Activated naive CD4-positive, alpha-beta T cell treated with anti-CD3 and anti-CD28 coated beads, Interleukin-2, amount 50 U/mL, for 24 hours (primary cell): Measurements from ENCODE around the gene HS6ST2.
"Not testable (repeated sequence)": the region's sequence is repeated elsewhere in the genome, so short reads cannot be mapped to it uniquely, and the experiment has no call there.

Experiments
- H3K27ac Mint-ChIP-seq: one replicate; pipeline ENCODE4 v1.8.0; 2021; ENCODE audit warnings: mild to moderate bottlenecking, mixed read lengths
- H3K27me3 Mint-ChIP-seq: one replicate; pipeline ENCODE4 v1.8.0; 2021; ENCODE audit warnings: mixed read lengths
- H3K36me3 Mint-ChIP-seq: one replicate; pipeline ENCODE4 v1.8.0; 2021; ENCODE audit warnings: mixed read lengths
- H3K4me1 Mint-ChIP-seq: one replicate; pipeline ENCODE4 v1.8.0; 2021; ENCODE audit warnings: mixed read lengths
- H3K4me3 Mint-ChIP-seq: one replicate; pipeline ENCODE4 v1.8.0; 2021; ENCODE audit warnings: mild to moderate bottlenecking, mixed read lengths
- H3K9me3 Mint-ChIP-seq: one replicate; pipeline ENCODE4 v1.8.0; 2021; ENCODE audit warnings: mixed read lengths

HS6ST2 gene

GRCh38 chrX:132956421-132957210, 1.8 kb downstream of the HS6ST2 start:
- Mint-ChIP-seq H3K27ac (no peak overlapping the region), H3K27me3 (peaks cover 18% of the 10 kb centered on the region), H3K4me3 (peak overlapping the region; percentile 74), H3K4me1 (peaks cover 7% of the 10 kb centered on the region), H3K9me3 (no peaks in the 10 kb centered on the region), H3K36me3 (no peaks in the 10 kb centered on the region)

GRCh38 chrX:132955690-132956089, 2.7 kb downstream of the HS6ST2 start:
- H3K4me3 Mint-ChIP-seq: peak overlapping the region; percentile 74
- H3K27me3 Mint-ChIP-seq: peaks cover 20% of the 10 kb centered on the region
- H3K27ac Mint-ChIP-seq: no peak overlapping the region
- no peaks in the 10 kb centered on the region for H3K9me3 Mint-ChIP-seq
- peaks cover 7% of the 10 kb centered on the region for H3K4me1 Mint-ChIP-seq
- no peaks in the 10 kb centered on the region for H3K36me3 Mint-ChIP-seq

- H3K36me3 Mint-ChIP-seq: no peaks in the 10 kb centered on the region
- H3K4me3 Mint-ChIP-seq: no peak overlapping the region
- H3K4me1 Mint-ChIP-seq: peaks cover 7% of the 10 kb centered on the region
- H3K27ac Mint-ChIP-seq: no peak overlapping the region
- H3K9me3 Mint-ChIP-seq: no peaks in the 10 kb centered on the region
- peaks cover 20% of the 10 kb centered on the region for H3K27me3 Mint-ChIP-seq
Measured at GRCh38 chrX:132954323-132954722, 4.1 kb downstream of the HS6ST2 start.

GRCh38 chrX:132953354-132953753, 5.1 kb downstream of the HS6ST2 start:
- peaks cover 4% of the 10 kb centered on the region for H3K4me1 Mint-ChIP-seq
- H3K27me3 Mint-ChIP-seq: peaks cover 14% of the 10 kb centered on the region
- no peaks in the 10 kb centered on the region for H3K36me3 Mint-ChIP-seq
- no peaks in the 10 kb centered on the region for H3K9me3 Mint-ChIP-seq
- H3K4me3 Mint-ChIP-seq: no peak overlapping the region
- H3K27ac Mint-ChIP-seq: no peak overlapping the region

DNA sequence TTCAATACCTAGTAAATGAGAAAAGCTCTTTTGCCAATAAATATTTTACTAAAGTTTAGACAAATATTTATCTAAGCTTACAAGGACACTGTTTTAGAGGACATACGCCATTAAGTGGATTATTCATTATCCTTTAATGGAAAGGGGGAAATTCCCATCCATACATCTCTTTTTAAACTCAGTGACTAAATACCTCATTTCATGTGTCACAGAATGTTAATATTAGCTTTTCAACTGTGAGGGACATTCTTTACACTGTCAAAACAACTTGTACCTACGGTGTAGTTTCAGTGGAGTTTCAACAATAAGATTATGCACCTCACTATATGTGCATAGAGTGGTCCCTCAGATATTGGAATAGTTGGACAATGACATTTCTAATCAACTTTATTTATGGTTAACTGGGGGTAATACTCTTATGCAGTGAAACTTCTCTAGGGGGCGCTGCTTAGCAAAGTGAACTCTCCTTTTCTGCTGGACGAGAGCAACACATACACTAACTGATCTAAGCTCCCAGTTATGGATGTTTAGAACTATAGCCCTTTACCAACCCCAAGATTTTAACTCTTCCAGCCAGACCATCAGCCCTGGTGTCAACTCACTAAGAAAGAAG, 9.7 kb downstream of the HS6ST2 start:
- Mint-ChIP-seq H3K27ac (no peak overlapping the region), H3K4me3 (no peak overlapping the region), H3K36me3 (no peaks in the 10 kb centered on the region), H3K4me1 (no peaks in the 10 kb centered on the region), H3K9me3 (no peaks in the 10 kb centered on the region), H3K27me3 (peaks cover 8% of the 10 kb centered on the region)

DNA sequence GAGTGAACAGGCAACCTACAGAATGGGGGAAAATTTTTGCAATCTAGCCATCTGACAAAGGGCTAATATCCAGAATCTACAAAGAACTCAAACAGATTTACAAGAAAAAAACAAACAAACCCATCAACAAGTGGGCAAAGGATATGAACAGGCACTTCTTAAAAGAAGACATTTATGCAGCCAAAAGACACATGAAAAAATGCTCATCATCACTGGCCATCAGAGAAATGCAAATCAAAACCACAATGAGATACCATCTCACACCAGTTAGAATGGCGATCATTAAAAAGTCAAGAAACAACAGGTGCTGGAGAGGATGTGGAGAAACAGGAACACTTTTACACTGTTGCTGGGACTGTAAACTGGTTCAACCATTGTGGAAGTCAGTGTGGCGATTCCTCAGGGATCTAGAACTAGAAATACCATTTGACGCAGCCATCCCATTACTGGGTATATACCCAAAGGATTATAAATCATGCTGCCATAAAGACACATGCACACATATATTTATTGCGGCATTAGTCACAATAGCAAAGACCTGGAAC, 13.3 kb downstream of the HS6ST2 start:
- not testable (repeated sequence) for H3K27ac Mint-ChIP-seq, H3K9me3 Mint-ChIP-seq, H3K4me3 Mint-ChIP-seq, H3K27me3 Mint-ChIP-seq, H3K4me1 Mint-ChIP-seq, H3K36me3 Mint-ChIP-seq

- H3K27me3 Mint-ChIP-seq: peaks cover 2% of the 10 kb centered on the region
- H3K9me3 Mint-ChIP-seq: no peaks in the 10 kb centered on the region
- H3K4me1 Mint-ChIP-seq: no peaks in the 10 kb centered on the region
- H3K4me3 Mint-ChIP-seq: no peak overlapping the region
- no peak overlapping the region for H3K27ac Mint-ChIP-seq
- no peaks in the 10 kb centered on the region for H3K36me3 Mint-ChIP-seq
Measured at GRCh38 chrX:132940727-132941327, 17.6 kb downstream of the HS6ST2 start.

DNA sequence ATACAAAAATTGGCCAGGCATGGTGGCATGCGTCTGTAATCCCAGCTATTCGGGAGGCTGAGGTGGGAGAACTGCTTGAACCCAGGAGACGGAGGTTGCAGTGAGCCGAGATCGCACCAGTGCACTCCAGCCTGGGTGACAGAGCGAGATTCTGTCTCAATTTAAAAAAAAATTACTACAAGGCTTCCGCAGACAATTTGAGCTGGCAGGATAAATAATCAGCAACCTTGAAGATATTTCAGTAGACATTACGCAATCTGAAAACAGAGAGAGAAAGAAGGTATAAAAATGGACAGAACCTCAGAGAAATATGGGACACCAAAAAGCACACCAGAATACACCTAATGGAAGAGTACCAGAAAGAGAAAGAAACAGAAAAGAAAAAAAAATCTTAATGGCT, 25.3 kb downstream of the HS6ST2 start:
- H3K4me1 Mint-ChIP-seq: no peaks in the 10 kb centered on the region
- H3K27ac Mint-ChIP-seq: no peak overlapping the region
- no peaks in the 10 kb centered on the region for H3K9me3 Mint-ChIP-seq
- no peaks in the 10 kb centered on the region for H3K36me3 Mint-ChIP-seq
- no peak overlapping the region for H3K4me3 Mint-ChIP-seq
- peaks cover 2% of the 10 kb centered on the region for H3K27me3 Mint-ChIP-seq

DNA sequence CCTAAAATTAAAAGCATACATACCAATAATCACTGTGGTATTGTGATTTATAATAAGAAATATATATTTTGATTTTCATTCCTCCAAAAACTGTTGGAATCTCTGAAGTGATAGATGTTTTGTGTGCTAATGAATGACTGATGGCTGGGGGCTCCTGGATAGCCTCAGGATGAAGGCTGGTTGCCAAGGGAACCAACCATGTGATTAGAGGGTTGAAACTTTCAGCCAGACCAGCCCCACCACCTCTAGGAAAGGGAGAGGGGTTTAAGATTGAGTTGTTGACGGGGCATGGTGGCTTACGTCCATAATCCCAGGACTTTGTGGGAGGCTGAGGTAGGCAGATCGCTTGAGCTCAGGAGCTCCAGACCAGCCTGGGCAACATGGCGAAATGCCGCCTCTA, 34.0 kb downstream of the HS6ST2 start:
- H3K9me3 Mint-ChIP-seq: no peaks in the 10 kb centered on the region
- no peak overlapping the region for H3K27ac Mint-ChIP-seq
- no peaks in the 10 kb centered on the region for H3K4me1 Mint-ChIP-seq
- H3K27me3 Mint-ChIP-seq: peaks cover 5% of the 10 kb centered on the region
- no peak overlapping the region for H3K4me3 Mint-ChIP-seq
- no peaks in the 10 kb centered on the region for H3K36me3 Mint-ChIP-seq

- Mint-ChIP-seq H3K4me3 (no peak overlapping the region), H3K9me3 (no peaks in the 10 kb centered on the region), H3K27ac (no peak overlapping the region), H3K27me3 (no peaks in the 10 kb centered on the region), H3K4me1 (no peaks in the 10 kb centered on the region), H3K36me3 (no peaks in the 10 kb centered on the region)
Measured at GRCh38 chrX:132918523-132918922, 39.9 kb downstream of the HS6ST2 start.

DNA sequence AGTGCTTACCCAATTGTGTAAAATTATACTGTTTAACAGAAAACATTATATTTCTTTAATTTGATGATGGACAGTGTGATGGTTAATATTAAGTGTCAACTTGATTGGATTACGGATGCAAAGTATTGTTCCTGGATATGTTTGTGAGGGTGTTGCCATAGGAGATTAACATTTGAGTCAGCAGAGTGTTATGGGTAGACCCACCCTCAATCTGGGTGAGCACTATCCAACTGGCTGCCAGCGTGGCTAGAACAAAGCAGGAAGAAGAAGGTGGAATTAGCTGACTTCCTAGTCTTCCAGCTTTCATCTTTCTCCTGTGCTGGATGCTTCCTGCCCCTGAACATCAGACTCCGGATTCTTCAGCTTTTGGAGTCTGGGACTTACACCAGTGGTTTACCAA, 42.1 kb downstream of the HS6ST2 start:
- no peak overlapping the region for H3K27ac Mint-ChIP-seq
- no peaks in the 10 kb centered on the region for H3K4me1 Mint-ChIP-seq
- no peaks in the 10 kb centered on the region for H3K36me3 Mint-ChIP-seq
- H3K4me3 Mint-ChIP-seq: no peak overlapping the region
- no peaks in the 10 kb centered on the region for H3K9me3 Mint-ChIP-seq
- peaks cover 2% of the 10 kb centered on the region for H3K27me3 Mint-ChIP-seq

- no peak overlapping the region for H3K4me3 Mint-ChIP-seq
- H3K9me3 Mint-ChIP-seq: no peaks in the 10 kb centered on the region
- no peak overlapping the region for H3K27ac Mint-ChIP-seq
- peaks cover 2% of the 10 kb centered on the region for H3K27me3 Mint-ChIP-seq
- no peaks in the 10 kb centered on the region for H3K36me3 Mint-ChIP-seq
- H3K4me1 Mint-ChIP-seq: no peaks in the 10 kb centered on the region
Measured at GRCh38 chrX:132909643-132910042, 48.8 kb downstream of the HS6ST2 start.

DNA sequence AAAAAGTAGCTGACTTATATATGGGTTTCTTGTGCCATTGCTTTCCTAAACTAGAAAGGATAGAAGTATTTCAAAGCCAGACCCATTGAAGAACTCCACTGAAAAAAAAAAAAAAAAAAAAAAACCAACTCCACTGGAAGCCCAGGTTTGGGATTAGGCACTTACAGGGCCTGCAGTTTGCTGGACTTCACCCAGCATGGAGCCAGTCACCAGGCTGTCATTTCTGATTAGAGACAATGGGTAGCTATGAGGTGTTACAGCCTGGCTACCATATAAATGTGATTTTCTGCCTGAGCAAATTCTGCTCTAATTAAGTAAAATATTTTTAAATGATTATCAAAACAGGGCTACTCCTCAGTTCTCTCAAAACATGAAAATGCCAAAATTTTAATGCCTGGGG, 49.5 kb downstream of the HS6ST2 start:
- Mint-ChIP-seq H3K27me3 (peaks cover 2% of the 10 kb centered on the region), H3K36me3 (no peaks in the 10 kb centered on the region), H3K27ac (no peak overlapping the region), H3K4me1 (no peaks in the 10 kb centered on the region), H3K4me3 (no peak overlapping the region), H3K9me3 (no peaks in the 10 kb centered on the region)

GRCh38 chrX:132900633-132901293, 57.7 kb downstream of the HS6ST2 start:
- no peak overlapping the region for H3K4me3 Mint-ChIP-seq
- H3K27me3 Mint-ChIP-seq: no peaks in the 10 kb centered on the region
- H3K9me3 Mint-ChIP-seq: no peaks in the 10 kb centered on the region

GRCh38 chrX:132887569-132887968, 70.9 kb downstream of the HS6ST2 start:
- H3K9me3 Mint-ChIP-seq: no peaks in the 10 kb centered on the region
- peaks cover 2% of the 10 kb centered on the region for H3K27me3 Mint-ChIP-seq
- H3K4me3 Mint-ChIP-seq: no peak overlapping the region
- H3K4me1 Mint-ChIP-seq: no peaks in the 10 kb centered on the region
- H3K27ac Mint-ChIP-seq: no peak overlapping the region
- H3K36me3 Mint-ChIP-seq: no peaks in the 10 kb centered on the region

More at GRCh38 chrX:132900633-132901293, 57.7 kb downstream of the HS6ST2 start:
- Mint-ChIP-seq H3K36me3 (no peaks in the 10 kb centered on the region), H3K4me1 (no peaks in the 10 kb centered on the region), H3K27ac (no peak overlapping the region)
